Fibroblast of lung (primary cell): ENCODE measurements around the gene PLAAT3. TPM values are rescaled to one million over a fixed set of nuclear protein-coding genes. Genes with fewer than 3 reads are reported as not detected.

Experiments used
- DNase-seq, 2 donors: peaks; one replicate each; pipeline versions ENCODE4 v3.0.0 to v3.0.0-alpha.2; 2010; ENCODE audit warnings: low read depth in 2 of 2
- H2AFZ ChIP-seq: 2 replicates; pipeline ENCODE4 v1.5.1; 2012; ENCODE audit warnings: low read length, control low read depth, inconsistent platforms
- H3K27ac ChIP-seq: 2 replicates; pipeline ENCODE4 v1.5.1; 2011; ENCODE audit warnings: low read length, control low read depth; ENCODE audit not compliant: insufficient read depth
- H3K27me3 ChIP-seq: 2 replicates; pipeline ENCODE4 v1.5.1; 2011; ENCODE audit warnings: mild to moderate bottlenecking, low read length; ENCODE audit not compliant: control insufficient read depth, insufficient read depth
- H3K36me3 ChIP-seq: 2 replicates; pipeline ENCODE4 v1.5.1; 2011; ENCODE audit warnings: low read length; ENCODE audit not compliant: control insufficient read depth, insufficient read depth
- H3K4me1 ChIP-seq: 2 replicates; pipeline ENCODE4 v1.5.1; 2011; ENCODE audit warnings: low read length; ENCODE audit not compliant: control insufficient read depth, insufficient read depth; ENCODE audit errors: extremely low read depth
- H3K4me2 ChIP-seq: 2 replicates; pipeline ENCODE4 v1.5.1; 2011; ENCODE audit warnings: low read length, control low read depth; ENCODE audit not compliant: insufficient read depth; ENCODE audit errors: extremely low read depth
- H3K4me3 ChIP-seq, 4 experiments: fragments of 200-600 bp in 1 of 4; sonication (generic) in 1 of 4; replicated peaks in 1 of 4; 2 replicates each; pipeline ENCODE4 v1.5.1; 2011 to 2016; ENCODE audit warnings: low read length in 4 of 4, low read depth in 3 of 4, mild to moderate bottlenecking in 3 of 4, control low read depth in 2 of 4, inconsistent platforms in 1 of 4, mixed read lengths in 1 of 4; ENCODE audit not compliant: insufficient read depth in 1 of 4; ENCODE audit errors: control extremely low read depth in 1 of 4
- H3K79me2 ChIP-seq: 2 replicates; pipeline ENCODE4 v1.5.1; 2012; ENCODE audit warnings: mild to moderate bottlenecking, low read length, inconsistent platforms; ENCODE audit not compliant: control insufficient read depth, insufficient read depth
- H3K9ac ChIP-seq: 2 replicates; pipeline ENCODE4 v1.5.1; 2011; ENCODE audit warnings: mild to moderate bottlenecking, low read length, control low read depth; ENCODE audit not compliant: insufficient read depth
- H3K9me3 ChIP-seq: 2 replicates; pipeline ENCODE4 v1.5.1; 2012; ENCODE audit warnings: low read depth, low read length; ENCODE audit not compliant: control insufficient read depth, insufficient read depth
- H4K20me1 ChIP-seq: 2 replicates; pipeline ENCODE4 v1.5.1; 2011; ENCODE audit warnings: low read length; ENCODE audit not compliant: control insufficient read depth, insufficient read depth; ENCODE audit errors: extremely low read depth
- CTCF ChIP-seq, 2 donors: IDR thresholded peaks in 1 of 2; conservative IDR thresholded peaks in 1 of 2; 1 replicate in 1 of 2; 2 replicates in 1 of 2; pipeline ENCODE4 v1.5.1; 2011 to 2012; ENCODE audit warnings: low read length in 2 of 2, control low read depth in 1 of 2, inconsistent platforms in 1 of 2, low read depth in 1 of 2, mild to moderate bottlenecking in 1 of 2
- EZH2 ChIP-seq: IDR thresholded peaks from 2 replicates; pipeline ENCODE4 v1.5.1; 2012; ENCODE audit warnings: low read length, control low read depth, mild to moderate bottlenecking; ENCODE audit errors: missing control alignments
- polyA plus RNA-seq, 2 donors: library from polyadenylated mRNA; depleted of rRNA in 1 of 2; stranded (reverse) in 1 of 2; unstranded in 1 of 2; fragments of >200 nt; gene quantifications; 2 replicates each; pipeline ENCODE4 v1.2.1, GENCODE V29; 2011 to 2012; ENCODE audit warnings: missing spikeins in 1 of 2
- total RNA-seq: library from RNA; depleted of rRNA; stranded (reverse); fragments of >200 nt; gene quantifications from 2 replicates; pipeline ENCODE4 v1.2.1, GENCODE V29; 2014

Gene PLAAT3
- total and polyA plus RNA-seq, 2 donors (not counting 1 experiment from before 2014, with no cell fraction given) = 11.4 to 45.4 TPM

- Histone ChIP-seq H2AFZ (no peak within 1 kb of the TSS), H3K27ac (no peak within 1 kb of the TSS), H3K4me2 (no peak within 1 kb of the TSS), H3K36me3 (no peaks in the 10 kb centered on the region), H3K9me3 (no peaks in the 10 kb centered on the region), H3K27me3 (no peaks in the 10 kb centered on the region), H3K4me1 (peaks cover 3% of the 10 kb centered on the region), H3K4me3 (no peak within 1 kb of the TSS), H3K9ac (no peak within 1 kb of the TSS), H3K79me2 (no peaks in the 10 kb centered on the region), H4K20me1 (no peaks in the 10 kb centered on the region)
- TF ChIP-seq CTCF (conservative IDR thresholded peaks at IDR 0.05 in 1 of 2, IDR thresholded peaks at IDR 0.05 in 1 of 2; ENCODE audit: low read depth in 1 of 2, low read length in 2 of 2) = no peak
- no peak for TF ChIP-seq EZH2
- DNase-seq = no peak
Observed at GRCh38 chr11:63563201-63564055, 50.8 kb downstream of the PLAAT3 start, which contains the start of gene PLAAT2. TSS of gene PLAAT2 (minus strand) at chr11:63563379. CDS start at chr11:63563324, 55 bp downstream.

- Histone ChIP-seq H4K20me1 (no peaks in the 10 kb centered on the region), H3K4me2 (no peak overlapping the region), H3K79me2 (no peaks in the 10 kb centered on the region), H3K9me3 (no peaks in the 10 kb centered on the region), H3K4me3 (no peak overlapping the region), H3K36me3 (no peaks in the 10 kb centered on the region), H2AFZ (no peak overlapping the region), H3K4me1 (no peaks in the 10 kb centered on the region), H3K27me3 (no peaks in the 10 kb centered on the region), H3K27ac (no peak overlapping the region), H3K9ac (no peak overlapping the region)
- no peak for TF ChIP-seq CTCF (conservative IDR thresholded peaks at IDR 0.05 in 1 of 2, IDR thresholded peaks at IDR 0.05 in 1 of 2; ENCODE audit: low read depth in 1 of 2, low read length in 2 of 2)
- no peak for TF ChIP-seq EZH2
- no peak for DNase-seq
Observed at GRCh38 chr11:63560506-63561180, 53.6 kb downstream of the PLAAT3 start.

GRCh38 chr11:63558459-63559157 is 55.6 kb downstream of the PLAAT3 start:
- H3K79me2 ChIP-seq = no peaks in the 10 kb centered on the region
- no peaks in the 10 kb centered on the region for H3K9me3 ChIP-seq
- no peaks in the 10 kb centered on the region for H3K4me1 ChIP-seq
- H3K9ac ChIP-seq = no peak overlapping the region
- no peaks in the 10 kb centered on the region for H3K36me3 ChIP-seq
- no peak for DNase-seq
- TF ChIP-seq EZH2 = no peak
- TF ChIP-seq CTCF (conservative IDR thresholded peaks at IDR 0.05 in 1 of 2, IDR thresholded peaks at IDR 0.05 in 1 of 2; ENCODE audit: low read depth in 1 of 2, low read length in 2 of 2) = no peak
- H3K27me3 ChIP-seq = no peaks in the 10 kb centered on the region
- no peak overlapping the region for H3K4me3 ChIP-seq
- no peak overlapping the region for H2AFZ ChIP-seq
- H3K27ac ChIP-seq = no peak overlapping the region
- H4K20me1 ChIP-seq = no peaks in the 10 kb centered on the region
- no peak overlapping the region for H3K4me2 ChIP-seq
